ENCODE measurements around the gene ANXA10.

DNA sequence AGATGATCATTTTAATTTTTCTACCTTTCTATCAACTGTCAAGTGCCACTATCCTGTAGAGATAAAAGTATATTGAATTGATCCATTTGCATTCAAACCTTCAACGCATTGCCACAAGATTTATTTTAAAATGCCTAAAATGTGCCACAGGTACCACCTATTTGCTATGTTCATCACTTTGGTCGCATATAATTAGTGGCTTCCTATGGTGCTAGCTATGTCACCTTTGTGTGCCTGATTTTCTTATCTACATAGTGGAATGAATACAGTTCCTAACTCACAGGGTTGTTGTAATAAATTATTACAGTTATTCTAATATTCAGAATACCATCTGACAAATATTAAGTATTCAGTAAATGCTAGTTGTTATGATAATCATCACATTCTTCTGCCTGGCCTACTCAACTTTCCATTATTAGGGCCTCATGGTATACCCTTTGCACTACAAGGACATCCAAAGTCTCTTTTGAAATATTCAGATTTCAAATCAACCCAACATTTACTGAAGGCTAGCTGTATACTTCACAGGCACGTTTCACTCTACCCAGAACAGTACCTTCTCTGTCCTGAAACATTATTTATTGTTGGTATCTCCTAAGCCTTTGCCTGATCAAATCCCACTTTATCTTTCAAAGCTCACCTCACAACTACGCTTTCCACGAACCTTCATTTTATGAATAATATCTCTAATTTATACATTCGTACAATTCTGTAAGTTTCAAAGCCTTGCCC, 62.4 kb downstream of the ANXA10 start:
- no peak for TF ChIP-seq EZH2 (IDR thresholded peaks at IDR 0.05; ENCODE audit: borderline replicate concordance)
- TF ChIP-seq, protein P1, sequence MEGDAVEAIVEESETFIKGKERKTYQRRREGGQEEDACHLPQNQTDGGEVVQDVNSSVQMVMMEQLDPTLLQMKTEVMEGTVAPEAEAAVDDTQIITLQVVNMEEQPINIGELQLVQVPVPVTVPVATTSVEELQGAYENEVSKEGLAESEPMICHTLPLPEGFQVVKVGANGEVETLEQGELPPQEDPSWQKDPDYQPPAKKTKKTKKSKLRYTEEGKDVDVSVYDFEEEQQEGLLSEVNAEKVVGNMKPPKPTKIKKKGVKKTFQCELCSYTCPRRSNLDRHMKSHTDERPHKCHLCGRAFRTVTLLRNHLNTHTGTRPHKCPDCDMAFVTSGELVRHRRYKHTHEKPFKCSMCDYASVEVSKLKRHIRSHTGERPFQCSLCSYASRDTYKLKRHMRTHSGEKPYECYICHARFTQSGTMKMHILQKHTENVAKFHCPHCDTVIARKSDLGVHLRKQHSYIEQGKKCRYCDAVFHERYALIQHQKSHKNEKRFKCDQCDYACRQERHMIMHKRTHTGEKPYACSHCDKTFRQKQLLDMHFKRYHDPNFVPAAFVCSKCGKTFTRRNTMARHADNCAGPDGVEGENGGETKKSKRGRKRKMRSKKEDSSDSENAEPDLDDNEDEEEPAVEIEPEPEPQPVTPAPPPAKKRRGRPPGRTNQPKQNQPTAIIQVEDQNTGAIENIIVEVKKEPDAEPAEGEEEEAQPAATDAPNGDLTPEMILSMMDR (IDR thresholded peaks at IDR 0.05; ENCODE audit: poor library complexity) = no peak
